WTC11 (cell line): ENCODE data around the gene SMARCC2. TPM values are rescaled to one million over a fixed set of nuclear protein-coding genes. Genes with fewer than 3 reads are reported as not detected.

Source experiments
- ATAC-seq: fragments of 200-7000 bp; cut with Tn5 transposase; 2 replicates; pipeline ENCODE4 v1.10.0; 2021; ENCODE audit warnings: mild to moderate bottlenecking, moderate library complexity
- CTCF ChIA-PET: fragments of 300-600 bp; sonication (Branson Sonifier 250); formaldehyde crosslinking; loops from one replicate; lab custom pipeline; 2021; ENCODE audit warnings: antibody characterized with exemption; lab: Charles Lee
- POLR2A ChIA-PET: fragments of 350-600 bp; sonication (Branson Sonifier 250); formaldehyde crosslinking; loops from one replicate; lab custom pipeline; 2021; ENCODE audit warnings: antibody characterized with exemption; lab: Charles Lee
- DNase-seq: peaks from one replicate; pipeline ENCODE4 v3.0.0; 2021; ENCODE audit warnings: low spot score
- H3K27ac Mint-ChIP-seq: 2 replicates; pipeline ENCODE4 v1.8.0; 2021; ENCODE audit warnings: mixed read lengths
- H3K27me3 Mint-ChIP-seq: 2 replicates; pipeline ENCODE4 v1.8.0; 2021; ENCODE audit warnings: low read depth, mild to moderate bottlenecking, moderate library complexity, mixed read lengths
- H3K36me3 Mint-ChIP-seq: 2 replicates; pipeline ENCODE4 v1.8.0; 2021; ENCODE audit warnings: mixed read lengths
- H3K4me1 Mint-ChIP-seq: 2 replicates; pipeline ENCODE4 v1.8.0; 2022; ENCODE audit warnings: mixed read lengths
- H3K4me3 Mint-ChIP-seq: 2 replicates; pipeline ENCODE4 v1.8.0; 2021; ENCODE audit warnings: mild to moderate bottlenecking, moderate library complexity, mixed read lengths
- H3K9me3 Mint-ChIP-seq: 2 replicates; pipeline ENCODE4 v1.8.0; 2021; ENCODE audit warnings: mixed read lengths
- AFF4 ChIP-seq: sonication (generic); formaldehyde crosslinking; IDR thresholded peaks from 2 replicates; pipeline ENCODE4 v1.8.1; 2023; ENCODE audit warnings: mild to moderate bottlenecking, missing genetic modification reagents, borderline replicate concordance
- CDX4 ChIP-seq: fragments of 250-450 bp; sonication (Bioruptor Pico); IDR thresholded peaks from 2 replicates; pipeline ENCODE4 v1.9.0; 2021; ENCODE audit warnings: moderate library complexity, mild to moderate bottlenecking, inconsistent platforms, borderline replicate concordance
- CREM ChIP-seq: sonication (generic); formaldehyde crosslinking; IDR thresholded peaks from 2 replicates; pipeline ENCODE4 v1.8.1; 2022; ENCODE audit warnings: mild to moderate bottlenecking, missing genetic modification reagents, moderate library complexity
- E2F1 ChIP-seq: sonication (generic); formaldehyde crosslinking; IDR thresholded peaks from 2 replicates; pipeline ENCODE4 v1.8.0; 2022; ENCODE audit warnings: mild to moderate bottlenecking, missing genetic modification reagents
- ELF4 ChIP-seq: sonication (generic); formaldehyde crosslinking; IDR thresholded peaks from 2 replicates; pipeline ENCODE4 v1.8.1; 2022; ENCODE audit warnings: low read depth, mild to moderate bottlenecking, moderate library complexity, missing genetic modification reagents
- ERG ChIP-seq: fragments of 250-450 bp; sonication (Bioruptor Pico); IDR thresholded peaks from 2 replicates; pipeline ENCODE4 v1.8.0; 2021; ENCODE audit warnings: mild to moderate bottlenecking
- ETV6 ChIP-seq: sonication (generic); formaldehyde crosslinking; IDR thresholded peaks from 2 replicates; pipeline ENCODE4 v1.8.1; 2022; ENCODE audit warnings: mild to moderate bottlenecking, missing genetic modification reagents
- HMGA2 ChIP-seq: fragments of 250-450 bp; sonication (Bioruptor Pico); IDR thresholded peaks from 2 replicates; pipeline ENCODE4 v1.4.0; 2021; ENCODE audit warnings: mild to moderate bottlenecking, moderate library complexity
- HMGXB4 ChIP-seq: sonication (generic); formaldehyde crosslinking; IDR thresholded peaks from 2 replicates; pipeline ENCODE4 v1.8.1; 2023; ENCODE audit warnings: mild to moderate bottlenecking, moderate library complexity, missing genetic modification reagents
- IRF1 ChIP-seq: sonication (generic); formaldehyde crosslinking; IDR thresholded peaks from 2 replicates; pipeline ENCODE4 v1.8.0; 2023; ENCODE audit warnings: missing genetic modification reagents
- NFYB ChIP-seq: sonication (generic); formaldehyde crosslinking; conservative IDR thresholded peaks from 2 replicates; pipeline ENCODE4 v1.8.0; 2022; ENCODE audit warnings: low read depth, missing genetic modification reagents
- PRDM15 ChIP-seq: sonication (generic); formaldehyde crosslinking; IDR thresholded peaks from 2 replicates; pipeline ENCODE4 v1.8.0; 2022; ENCODE audit warnings: missing genetic modification reagents
- PREB ChIP-seq: sonication (generic); formaldehyde crosslinking; IDR thresholded peaks from 2 replicates; pipeline ENCODE4 v1.8.1; 2022; ENCODE audit warnings: mild to moderate bottlenecking, missing genetic modification reagents, moderate library complexity, borderline replicate concordance
- RELA ChIP-seq: sonication (generic); formaldehyde crosslinking; IDR thresholded peaks from 2 replicates; pipeline ENCODE4 v1.8.1; 2022; ENCODE audit warnings: missing genetic modification reagents, mild to moderate bottlenecking, borderline replicate concordance
- RORB ChIP-seq: fragments of 250-450 bp; sonication (Bioruptor Pico); IDR thresholded peaks from 2 replicates; pipeline ENCODE4 v1.9.0; 2021; ENCODE audit warnings: mild to moderate bottlenecking
- SOX15 ChIP-seq: fragments of 250-450 bp; sonication (Bioruptor Pico); IDR thresholded peaks from 2 replicates; pipeline ENCODE4 v1.9.0; 2021; ENCODE audit warnings: mild to moderate bottlenecking
- SP1 ChIP-seq: sonication (generic); formaldehyde crosslinking; conservative IDR thresholded peaks from 2 replicates; pipeline ENCODE4 v1.8.1; 2022; ENCODE audit warnings: missing genetic modification reagents
- TEAD4 ChIP-seq: sonication (generic); formaldehyde crosslinking; IDR thresholded peaks from 2 replicates; pipeline ENCODE4 v1.8.0; 2022; ENCODE audit warnings: mild to moderate bottlenecking, missing genetic modification reagents
- TP53 ChIP-seq: sonication (generic); formaldehyde crosslinking; IDR thresholded peaks from 2 replicates; pipeline ENCODE4 v1.8.1; 2023; ENCODE audit warnings: mild to moderate bottlenecking, missing genetic modification reagents
- USF1 ChIP-seq: sonication (generic); formaldehyde crosslinking; IDR thresholded peaks from 2 replicates; pipeline ENCODE4 v1.8.0; 2022; ENCODE audit warnings: mild to moderate bottlenecking, missing genetic modification reagents
- ZNF232 ChIP-seq: sonication (generic); formaldehyde crosslinking; IDR thresholded peaks from 2 replicates; pipeline ENCODE4 v1.8.0; 2022; ENCODE audit warnings: mild to moderate bottlenecking, missing genetic modification reagents
- total RNA-seq: library from RNA; stranded (reverse); gene quantifications from 3 replicates; pipeline ENCODE4 v1.2.3, GENCODE V29; 2021

The SMARCC2 gene
- total RNA-seq, 1 experiment from 2014 or later = 76.8 TPM

GRCh38 chr12:56205445-56205844, 16.2 kb upstream of the SMARCC2 start (continued):
- no peak for TF ChIP-seq AFF4 (CRISPR knock-in tag)
- no peak for TF ChIP-seq PREB (CRISPR knock-in tag)
- no peak for TF ChIP-seq NFYB (CRISPR knock-in tag)
- TF ChIP-seq ERG (CRISPR knock-in tag) = no peak
- TF ChIP-seq USF1 = no peak
- no peak for TF ChIP-seq RELA (CRISPR knock-in tag)
- no peak for TF ChIP-seq ZNF232 (CRISPR knock-in tag)
- TF ChIP-seq SOX15 (CRISPR knock-in tag) = no peak
- no peak for TF ChIP-seq ETV6 (CRISPR knock-in tag)

- Mint-ChIP-seq H3K4me1 (no peaks in the 10 kb centered on the region; the same call in 1 of the 2 replicates), H3K27ac (no peak overlapping the region), H3K36me3 (peaks cover 38% of the 10 kb centered on the region), H3K4me3 (no peak overlapping the region), H3K9me3 (no peaks in the 10 kb centered on the region), H3K27me3 (no peaks in the 10 kb centered on the region)
- DNase-seq (no peak), ATAC-seq (no peak)
- CTCF ChIA-PET = interaction anchor here (0.9 to 6.2 kb wide), 4 partner anchors 15 to 76 kb away, joined by 3 to 102 read pairs (median 6); partner anchors contain the start of genes ANKRD52, ESYT1, RNF41 and SMARCC2
- POLR2A ChIA-PET = no interaction called here
- TF ChIP-seq ELF4 (CRISPR knock-in tag) (no peak), IRF1 (CRISPR knock-in tag) (no peak), RORB (no peak), CREM (CRISPR knock-in tag) (no peak), PRDM15 (CRISPR knock-in tag) (no peak), CDX4 (no peak), SP1 (CRISPR knock-in tag) (no peak), HMGXB4 (CRISPR knock-in tag) (no peak), E2F1 (CRISPR knock-in tag) (no peak), TP53 (CRISPR knock-in tag) (no peak), TEAD4 (no peak), HMGA2 (CRISPR knock-in tag) (no peak)
Measured at GRCh38 chr12:56204275-56204674, 15.0 kb upstream of the SMARCC2 start.
